A549 (cell line): ENCODE results near the gene WFDC1. TPM values are rescaled to one million over a fixed set of nuclear protein-coding genes. Genes with fewer than 3 reads are reported as not detected.

ENCODE experiments used
- ATAC-seq, 2 experiments: fragments of 200-7000 bp in 1 of 2; fragments of >200 bp in 1 of 2; cut with Nextera tagmentation in 1 of 2; cut with Tn5 transposase in 1 of 2; 3 replicates each; pipeline versions ENCODE4 v1.8.0 to v1.9.1; 2018 to 2020; ENCODE audit warnings: mild to moderate bottlenecking in 1 of 2, moderate library complexity in 1 of 2
- CTCF ChIA-PET: fragments of 300-600 bp; sonication (Branson Sonifier 250); formaldehyde crosslinking; extraction: SDS; loops from one replicate; lab custom pipeline; 2021; ENCODE audit warnings: antibody characterized with exemption, inconsistent platforms; lab: Yijun Ruan, JAX
- POLR2A ChIA-PET: fragments of 350-600 bp; formaldehyde crosslinking; extraction: SDS; loops from one replicate; lab custom pipeline; 2021; ENCODE audit warnings: antibody characterized with exemption, inconsistent platforms; lab: Yijun Ruan, JAX
- DNase-seq, 2 experiments: peaks; one replicate each; pipeline versions ENCODE4 v3.0.0 to v3.0.0-alpha.2; 2011 to 2016; ENCODE audit warnings: low read depth in 1 of 2, low spot score in 1 of 2
- FAIRE-seq: peaks from 2 replicates; lab custom pipeline; 2011; peaks lifted over from hg19 to GRCh38; lab: Jason Lieb, UNC
- H3K27ac ChIP-seq, 2 experiments: fragments of >200 bp; sonication (Bioruptor Twin); formaldehyde crosslinking; 3 replicates each; pipeline ENCODE4 v1.5.1; 2016 to 2017
- H3K4me1 ChIP-seq: fragments of >200 bp; sonication (Bioruptor Twin); formaldehyde crosslinking; 3 replicates; pipeline ENCODE4 v1.6.1; 2016
- H3K4me2 ChIP-seq: fragments of >200 bp; sonication (Bioruptor Twin); formaldehyde crosslinking; 3 replicates; pipeline ENCODE4 v1.6.1; 2016
- H3K4me3 ChIP-seq: fragments of >200 bp; sonication (Bioruptor Twin); formaldehyde crosslinking; 3 replicates; pipeline ENCODE4 v1.5.1; 2016
- H3K9me3 ChIP-seq: fragments of >200 bp; sonication (Bioruptor Twin); formaldehyde crosslinking; 3 replicates; pipeline ENCODE4 v1.6.1; 2016
- CHD2 ChIP-seq: fragments of 150-350 bp; IDR thresholded peaks from 2 replicates; pipeline ENCODE4 v1.6.1; 2014; ENCODE audit warnings: low read length; ENCODE audit not compliant: partially characterized antibody
- ESRRA ChIP-seq: fragments of 150-350 bp; IDR thresholded peaks from 2 replicates; pipeline ENCODE4 v1.6.1; 2014; ENCODE audit warnings: mild to moderate bottlenecking, low read length, borderline replicate concordance
- HDAC2 ChIP-seq: fragments of 200-600 bp; sonication (generic); IDR thresholded peaks from 2 replicates; pipeline ENCODE4 v1.6.1; 2016
- HEYL ChIP-seq: fragments of 250-450 bp; sonication (Bioruptor Pico); IDR thresholded peaks from 2 replicates; pipeline ENCODE4 v1.8.0; 2021; ENCODE audit warnings: mild to moderate bottlenecking, moderate library complexity
- HOXB5 ChIP-seq: fragments of 250-450 bp; sonication (Bioruptor Pico); IDR thresholded peaks from 2 replicates; pipeline ENCODE4 v1.5.0; 2020; ENCODE audit warnings: mild to moderate bottlenecking, moderate library complexity
- KDM1A ChIP-seq: fragments of 200-600 bp; sonication (generic); IDR thresholded peaks from 2 replicates; pipeline ENCODE4 v1.6.1; 2016; ENCODE audit warnings: low read depth, mild to moderate bottlenecking
- PHF8 ChIP-seq: fragments of 200-600 bp; sonication (generic); IDR thresholded peaks from 2 replicates; pipeline ENCODE4 v1.6.1; 2016; ENCODE audit warnings: low read depth, mild to moderate bottlenecking, antibody characterized with exemption, moderate library complexity, borderline replicate concordance
- POLR2AphosphoS2 ChIP-seq: conservative IDR thresholded peaks from 2 replicates; pipeline ENCODE4 v1.6.1; 2012; ENCODE audit warnings: low read length, improper control_type of control experiment, inconsistent platforms
- RAD21 ChIP-seq, 2 experiments: fragments of >200 bp in 1 of 2; sonication (Bioruptor Twin) in 1 of 2; formaldehyde crosslinking in 1 of 2; IDR thresholded peaks in 1 of 2; conservative IDR thresholded peaks in 1 of 2; 2 replicates in 1 of 2; 3 replicates in 1 of 2; pipeline ENCODE4 v1.6.1; 2012 to 2018; ENCODE audit warnings: inconsistent platforms in 1 of 2
- RARB ChIP-seq: fragments of 250-450 bp; sonication (Bioruptor Pico); IDR thresholded peaks from 2 replicates; pipeline ENCODE4 v1.8.0; 2021; ENCODE audit warnings: mild to moderate bottlenecking, moderate library complexity
- REST ChIP-seq: fragments of 200-600 bp; sonication (generic); IDR thresholded peaks from 2 replicates; pipeline ENCODE4 v1.6.1; 2016; ENCODE audit warnings: antibody characterized with exemption, mild to moderate bottlenecking, moderate library complexity
- RNF2 ChIP-seq: fragments of 200-600 bp; sonication (generic); IDR thresholded peaks from 2 replicates; pipeline ENCODE4 v1.6.1; 2016; ENCODE audit warnings: low read depth, mild to moderate bottlenecking, antibody characterized with exemption, moderate library complexity, borderline replicate concordance
- TFCP2L1 ChIP-seq: fragments of 250-450 bp; sonication (Bioruptor Pico); IDR thresholded peaks from 2 replicates; pipeline ENCODE4 v1.5.0; 2021; ENCODE audit warnings: mild to moderate bottlenecking
- ZSCAN20 ChIP-seq: fragments of 250-450 bp; sonication (Bioruptor Pico); IDR thresholded peaks from 2 replicates; pipeline ENCODE4 v1.8.0; 2022; ENCODE audit warnings: mild to moderate bottlenecking, moderate library complexity
- WGBS: methylation state at CpG from one replicate; pipeline ENCODE4 v1.1.6; 2017; ENCODE audit errors: missing lambda C conversion rate; 5-methylcytosine and 5-hydroxymethylcytosine counted together
- polyA plus RNA-seq, 4 experiments: library from polyadenylated mRNA; depleted of rRNA in 3 of 4; stranded (reverse); fragments of >200 nt; fragmentation: RNase III in 1 of 4; extraction: RNeasy Plus Mini Kit Qiagen cat#74134 plus additional on column Dnase treatment in 1 of 4; gene quantifications; 2 replicates in 3 of 4; 3 replicates in 1 of 4; pipeline ENCODE4 v1.2.3, GENCODE V29; 2011 to 2017
- TF ChIP-seq, protein P1 (sequence below): fragments of 150-350 bp; IDR thresholded peaks from 2 replicates; pipeline ENCODE4 v1.6.1; 2014; ENCODE audit warnings: low read depth, mild to moderate bottlenecking, low read length
- TF ChIP-seq, protein P2 (sequence below): IDR thresholded peaks from 2 replicates; pipeline ENCODE4 v1.6.1; 2012
- TF ChIP-seq, protein P3 (sequence below): fragments of >200 bp; sonication (Bioruptor Twin); formaldehyde crosslinking; IDR thresholded peaks from 3 replicates; pipeline ENCODE4 v1.6.1; 2016

The WFDC1 gene
- polyA plus RNA-seq, 2 of the 4 experiments (the other 2 are of a cell fraction): not detected

DNA sequence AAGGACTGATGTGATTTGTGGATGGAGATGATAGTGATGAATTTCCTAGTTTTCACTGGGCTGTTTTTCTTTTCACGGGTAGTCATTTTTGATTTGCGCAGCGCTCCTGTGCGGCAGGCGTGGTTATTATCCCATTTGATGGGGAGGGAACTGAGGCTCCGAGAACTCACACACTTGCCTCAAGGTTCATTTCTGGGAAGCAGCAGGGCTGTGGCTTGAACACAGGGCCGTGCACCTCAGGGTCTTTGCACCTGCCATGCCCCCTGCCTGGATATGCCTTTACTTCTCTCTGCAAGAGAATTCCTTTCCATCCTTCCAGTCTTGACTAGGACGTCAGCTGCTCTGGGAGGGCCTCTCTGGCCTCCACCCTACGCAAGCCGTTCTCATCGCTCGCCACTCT is 16.3 kb upstream of the WFDC1 start:
- 0 out of 3 replicates have a peak, but pooled peaks cover 7% of the 10 kb centered on the region for H3K4me1 ChIP-seq
- ChIA-PET POLR2A (no interaction called here), CTCF (interaction anchor here (0.7 to 17.8 kb wide), 27 partner anchors 11 to 674 kb away, joined by 3 to 245 read pairs (median 6); partner anchors contain the start of genes ADAD2 and MEAK7)
- DNase-seq: no peak
- no peak overlapping the region for H3K4me2 ChIP-seq
- ATAC-seq: no peak
- 86% methylated on average over 12 of the region's 12 CpGs for WGBS
- no peak for FAIRE-seq
- no peak overlapping the region for H3K4me3 ChIP-seq
- no peaks in the 10 kb centered on the region for H3K9me3 ChIP-seq
- no peak for TF ChIP-seq RNF2
- TF ChIP-seq RARB (CRISPR knock-in tag): no peak
- TF ChIP-seq HEYL (CRISPR knock-in tag): no peak
- no peak for TF ChIP-seq CHD2
- no peak for TF ChIP-seq KDM1A
- H3K27ac ChIP-seq: no peak overlapping the region

GRCh38 chr16:84278968-84279367 is 15.7 kb upstream of the WFDC1 start:
- no peak for ATAC-seq
- no peak for FAIRE-seq
- CTCF ChIA-PET: interaction anchor here (1.5 to 17.8 kb wide), 9 partner anchors 8 to 227 kb away, joined by 4 to 245 read pairs (median 17); no protein-coding TSS in a partner anchor
- POLR2A ChIA-PET: no interaction called here
- no peak for DNase-seq
- TF ChIP-seq RARB (CRISPR knock-in tag): no peak
- no peak for TF ChIP-seq HDAC2
- TF ChIP-seq TFCP2L1 (CRISPR knock-in tag): no peak
- no peak for TF ChIP-seq CHD2
- no peak for TF ChIP-seq REST
- no peak for TF ChIP-seq ESRRA
- TF ChIP-seq POLR2AphosphoS2: no peak
- no peak overlapping the region for H3K4me2 ChIP-seq
- no peaks in the 10 kb centered on the region for H3K9me3 ChIP-seq
- WGBS: 49% methylated on average over 6 of the region's 6 CpGs
- H3K4me3 ChIP-seq: no peak overlapping the region
- H3K27ac ChIP-seq: peak overlapping the region in 1 of 2 experiments; percentile 2; a peak in 1 of 6 replicates
- 0 out of 3 replicates have a peak, but pooled peaks cover 8% of the 10 kb centered on the region for H3K4me1 ChIP-seq

- WGBS: 83% methylated on average over 12 of the region's 12 CpGs
- TF ChIP-seq, protein P1, sequence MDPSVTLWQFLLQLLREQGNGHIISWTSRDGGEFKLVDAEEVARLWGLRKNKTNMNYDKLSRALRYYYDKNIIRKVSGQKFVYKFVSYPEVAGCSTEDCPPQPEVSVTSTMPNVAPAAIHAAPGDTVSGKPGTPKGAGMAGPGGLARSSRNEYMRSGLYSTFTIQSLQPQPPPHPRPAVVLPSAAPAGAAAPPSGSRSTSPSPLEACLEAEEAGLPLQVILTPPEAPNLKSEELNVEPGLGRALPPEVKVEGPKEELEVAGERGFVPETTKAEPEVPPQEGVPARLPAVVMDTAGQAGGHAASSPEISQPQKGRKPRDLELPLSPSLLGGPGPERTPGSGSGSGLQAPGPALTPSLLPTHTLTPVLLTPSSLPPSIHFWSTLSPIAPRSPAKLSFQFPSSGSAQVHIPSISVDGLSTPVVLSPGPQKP: no peak
- no peak for TF ChIP-seq ESRRA
- Histone ChIP-seq H3K4me3 (no peak overlapping the region), H3K27ac (no peak overlapping the region), H3K4me1 (0 out of 3 replicates have a peak, but pooled peaks cover 12% of the 10 kb centered on the region), H3K9me3 (no peaks in the 10 kb centered on the region), H3K4me2 (no peak overlapping the region)
- CTCF ChIA-PET: interaction anchor here (0.8 to 17.8 kb wide), 8 partner anchors 9 to 226 kb away, joined by 3 to 245 read pairs (median 10); partner anchors contain the start of gene WFDC1
- ATAC-seq: no peak
- POLR2A ChIA-PET: no interaction called here
- no peak for FAIRE-seq
- DNase-seq: no peak
These were observed 14.8 kb upstream of the WFDC1 start for GRCh38 chr16:84279881-84280280.

- 79% methylated on average over 3 of the region's 3 CpGs for WGBS
- no peaks in the 10 kb centered on the region for H3K9me3 ChIP-seq
- TF ChIP-seq ESRRA: no peak
- TF ChIP-seq, protein P2, sequence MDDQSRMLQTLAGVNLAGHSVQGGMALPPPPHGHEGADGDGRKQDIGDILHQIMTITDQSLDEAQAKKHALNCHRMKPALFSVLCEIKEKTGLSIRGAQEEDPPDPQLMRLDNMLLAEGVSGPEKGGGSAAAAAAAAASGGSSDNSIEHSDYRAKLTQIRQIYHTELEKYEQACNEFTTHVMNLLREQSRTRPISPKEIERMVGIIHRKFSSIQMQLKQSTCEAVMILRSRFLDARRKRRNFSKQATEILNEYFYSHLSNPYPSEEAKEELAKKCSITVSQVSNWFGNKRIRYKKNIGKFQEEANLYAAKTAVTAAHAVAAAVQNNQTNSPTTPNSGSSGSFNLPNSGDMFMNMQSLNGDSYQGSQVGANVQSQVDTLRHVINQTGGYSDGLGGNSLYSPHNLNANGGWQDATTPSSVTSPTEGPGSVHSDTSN: 0 out of 2 replicates have a peak, but pooled peaks have one; percentile 39
- TF ChIP-seq, protein P3, sequence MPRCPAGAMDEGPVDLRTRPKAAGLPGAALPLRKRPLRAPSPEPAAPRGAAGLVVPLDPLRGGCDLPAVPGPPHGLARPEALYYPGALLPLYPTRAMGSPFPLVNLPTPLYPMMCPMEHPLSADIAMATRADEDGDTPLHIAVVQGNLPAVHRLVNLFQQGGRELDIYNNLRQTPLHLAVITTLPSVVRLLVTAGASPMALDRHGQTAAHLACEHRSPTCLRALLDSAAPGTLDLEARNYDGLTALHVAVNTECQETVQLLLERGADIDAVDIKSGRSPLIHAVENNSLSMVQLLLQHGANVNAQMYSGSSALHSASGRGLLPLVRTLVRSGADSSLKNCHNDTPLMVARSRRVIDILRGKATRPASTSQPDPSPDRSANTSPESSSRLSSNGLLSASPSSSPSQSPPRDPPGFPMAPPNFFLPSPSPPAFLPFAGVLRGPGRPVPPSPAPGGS: no peak
- no peak for TF ChIP-seq PHF8
- TF ChIP-seq HOXB5 (CRISPR knock-in tag): no peak
- no peak for TF ChIP-seq POLR2AphosphoS2
- TF ChIP-seq ZSCAN20 (CRISPR knock-in tag): no peak
- no peak for TF ChIP-seq RAD21 (conservative IDR thresholded peaks at IDR 0.05 in 1 of 2, IDR thresholded peaks at IDR 0.05 in 1 of 2)
- H3K4me1 ChIP-seq: 0 out of 3 replicates have a peak, but pooled peaks cover 12% of the 10 kb centered on the region
- no peak for FAIRE-seq
- no peak overlapping the region for H3K4me2 ChIP-seq
- no peak for ATAC-seq
- ChIA-PET POLR2A (no interaction called here), CTCF (interaction anchor here (0.9 to 17.8 kb wide), 6 partner anchors 10 to 225 kb away, joined by 3 to 245 read pairs (median 10); partner anchors contain the start of gene WFDC1)
- peak in 1 of 2 experiments; percentile 57 for DNase-seq
- H3K4me3 ChIP-seq: no peak overlapping the region
- no peak overlapping the region for H3K27ac ChIP-seq
These were observed 13.6 kb upstream of the WFDC1 start for GRCh38 chr16:84281074-84281473.
